ENCODE results near the gene FAM98C. TPM values are rescaled to one million over a fixed set of nuclear protein-coding genes. Genes with fewer than 3 reads are reported as not detected.
A peak's percentile ranks its signal among the peaks of the same experiment; 100 is the strongest.

FAM98C gene
- total RNA-seq, 4 donors from 2014 or later = 2.1 to 21.1 (median 11.7) TPM

- intact Hi-C loops (cut with DNase I; ENCODE audit: low total_unique reads) = no loop called here
- DNase-seq = peak; percentile 72 to 84
- H3K27ac ChIP-seq = peak within 1 kb of the TSS; percentile 42 to 51
- no peaks in the 10 kb centered on the region for H3K27me3 ChIP-seq
- TF ChIP-seq POLR2A (IDR thresholded peaks at IDR 0.05) (no peak), CTCF (IDR thresholded peaks at IDR 0.05) (no peak)
- peak within 1 kb of the TSS; percentile 39 to 46 for H3K4me3 ChIP-seq
- peaks cover 0 to 19% of the 10 kb centered on the region in 2 donors for H3K4me1 ChIP-seq
- no peaks in the 10 kb centered on the region for H3K36me3 ChIP-seq
- H3K9me3 ChIP-seq = no peaks in the 10 kb centered on the region
These were observed 15.1 kb upstream of the FAM98C start, which contains the start of gene GGN for GRCh38 chr19:38387550-38388348. GGN (minus strand) TSS chr19:38388034; CDS start chr19:38387261, 773 bp downstream.

GRCh38 chr19:38388349-38389100 lies 14.4 kb upstream of the FAM98C start, which contains the start of gene SPRED3:
SPRED3 (plus strand) TSS chr19:38388697; CDS start chr19:38390303, 1,606 bp downstream.
- peak within 1 kb of the TSS; percentile 39 to 46 for H3K4me3 ChIP-seq
- H3K4me1 ChIP-seq = peaks cover 0 to 19% of the 10 kb centered on the region in 2 donors
- peak within 1 kb of the TSS; percentile 42 to 51 for H3K27ac ChIP-seq
- DNase-seq = peak in 1 of 2 donors; percentile 35
- no peaks in the 10 kb centered on the region for H3K36me3 ChIP-seq
- TF ChIP-seq POLR2A (IDR thresholded peaks at IDR 0.05) = no peak
- no peak for TF ChIP-seq CTCF (IDR thresholded peaks at IDR 0.05)
- intact Hi-C loops (cut with DNase I; ENCODE audit: low total_unique reads) = no loop called here
- no peaks in the 10 kb centered on the region for H3K27me3 ChIP-seq
- H3K9me3 ChIP-seq = no peaks in the 10 kb centered on the region

GRCh38 chr19:38389101-38389925 lies 13.6 kb upstream of the FAM98C start:
- Histone ChIP-seq H3K4me3 (peak overlapping the region; percentile 39 to 46), H3K36me3 (no peaks in the 10 kb centered on the region), H3K27me3 (no peaks in the 10 kb centered on the region), H3K27ac (peak overlapping the region; percentile 41 to 42), H3K4me1 (peaks cover 0 to 19% of the 10 kb centered on the region in 2 donors), H3K9me3 (no peaks in the 10 kb centered on the region)
- intact Hi-C loops (cut with DNase I; ENCODE audit: low total_unique reads) = no loop called here
- TF ChIP-seq POLR2A (IDR thresholded peaks at IDR 0.05) (no peak), CTCF (IDR thresholded peaks at IDR 0.05) (no peak)
- peak in 1 of 2 donors; percentile 21 for DNase-seq

GRCh38 chr19:38389957-38390924 lies 12.7 kb upstream of the FAM98C start:
- H3K4me3 ChIP-seq = no peak overlapping the region
- H3K4me1 ChIP-seq = peaks cover 0 to 19% of the 10 kb centered on the region in 2 donors
- H3K36me3 ChIP-seq = no peaks in the 10 kb centered on the region
- no peak overlapping the region for H3K27ac ChIP-seq
- H3K27me3 ChIP-seq = no peaks in the 10 kb centered on the region
- intact Hi-C loops (cut with DNase I; ENCODE audit: low total_unique reads) = no loop called here
- no peak for DNase-seq
- TF ChIP-seq POLR2A (IDR thresholded peaks at IDR 0.05) (no peak), CTCF (IDR thresholded peaks at IDR 0.05) (no peak)
- no peaks in the 10 kb centered on the region for H3K9me3 ChIP-seq
